Measurements from ENCODE around the gene PTPRG. TPM values are rescaled to one million over a fixed set of nuclear protein-coding genes. Genes with fewer than 3 reads are reported as not detected.
A peak's percentile ranks its signal among the peaks of the same experiment; 100 is the strongest.

The PTPRG gene
- total RNA-seq, 1 donor from 2014 or later: 80.7 TPM

GRCh38 chr3:61975936-61976335 lies 414.6 kb downstream of the PTPRG start:
- Mint-ChIP-seq H3K9me3 (ENCODE audit: unreplicated experiment) (no peaks in the 10 kb centered on the region), H3K4me3 (ENCODE audit: unreplicated experiment) (no peak overlapping the region), H3K4me1 (ENCODE audit: unreplicated experiment) (peaks cover 25% of the 10 kb centered on the region), H3K27ac (ENCODE audit: unreplicated experiment) (no peak overlapping the region), H3K36me3 (ENCODE audit: low read depth, unreplicated experiment) (no peaks in the 10 kb centered on the region), H3K27me3 (ENCODE audit: unreplicated experiment) (peaks cover 3% of the 10 kb centered on the region)
- DNase-seq (ENCODE audit: low spot score): no peak
- no peak for TF ChIP-seq CTCF (IDR thresholded peaks at IDR 0.05; ENCODE audit: unreplicated experiment)

DNA sequence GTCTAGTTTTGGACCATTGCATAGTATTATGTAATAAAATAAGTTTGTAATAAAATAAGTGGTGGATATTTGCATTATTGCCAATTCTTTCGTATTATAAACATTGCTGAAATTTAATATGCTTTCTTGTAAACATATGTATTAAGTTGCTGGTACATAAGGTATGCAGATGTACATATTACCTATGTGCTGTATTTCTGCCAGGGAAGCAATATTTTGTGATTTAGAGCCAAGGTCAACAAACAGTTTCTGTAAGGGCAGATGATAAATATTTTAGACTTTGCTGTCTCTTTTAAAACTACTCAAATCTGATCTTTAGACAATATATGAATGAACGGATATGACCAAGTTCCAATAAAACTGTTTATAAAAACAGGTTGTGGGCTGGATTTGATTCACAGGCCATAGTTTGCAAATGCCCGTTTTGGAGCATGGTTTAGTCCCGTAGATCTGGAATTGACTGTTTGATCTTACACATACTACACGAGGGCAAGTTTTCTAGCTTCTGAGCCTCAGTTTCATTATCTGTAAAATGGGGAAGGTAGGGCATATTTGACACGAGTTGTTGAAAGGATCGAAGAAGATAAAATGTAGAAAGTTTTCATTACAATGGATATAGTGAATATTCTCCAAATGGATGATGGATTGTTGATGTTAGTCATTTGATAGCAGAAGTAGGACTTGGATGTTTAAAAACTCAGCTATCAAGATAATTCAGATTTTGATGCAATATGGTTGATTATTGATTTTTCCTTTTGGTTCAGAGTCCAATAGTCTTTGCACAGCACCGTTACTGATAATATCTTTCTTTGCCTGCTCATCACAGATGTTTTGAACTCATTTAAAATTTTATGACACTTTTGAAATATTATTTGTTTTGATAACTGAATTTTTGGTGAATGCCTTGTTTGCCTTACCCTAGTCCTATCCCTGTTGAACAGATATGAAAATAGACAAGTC lies 417.4 kb downstream of the PTPRG start:
- H3K36me3 Mint-ChIP-seq (ENCODE audit: low read depth, unreplicated experiment): no peaks in the 10 kb centered on the region
- H3K27me3 Mint-ChIP-seq (ENCODE audit: unreplicated experiment): peaks cover 3% of the 10 kb centered on the region
- no peak for TF ChIP-seq CTCF (IDR thresholded peaks at IDR 0.05; ENCODE audit: unreplicated experiment)
- peak overlapping the region; percentile 91 for H3K27ac Mint-ChIP-seq (ENCODE audit: unreplicated experiment)
- DNase-seq (ENCODE audit: low spot score): no peak
- H3K4me1 Mint-ChIP-seq (ENCODE audit: unreplicated experiment): peaks cover 37% of the 10 kb centered on the region
- H3K4me3 Mint-ChIP-seq (ENCODE audit: unreplicated experiment): no peak overlapping the region
- H3K9me3 Mint-ChIP-seq (ENCODE audit: unreplicated experiment): no peaks in the 10 kb centered on the region

GRCh38 chr3:61979638-61980037 lies 418.3 kb downstream of the PTPRG start:
- Mint-ChIP-seq H3K27ac (ENCODE audit: unreplicated experiment) (peak overlapping the region; percentile 91), H3K4me3 (ENCODE audit: unreplicated experiment) (no peak overlapping the region), H3K36me3 (ENCODE audit: low read depth, unreplicated experiment) (no peaks in the 10 kb centered on the region), H3K27me3 (ENCODE audit: unreplicated experiment) (peaks cover 3% of the 10 kb centered on the region), H3K9me3 (ENCODE audit: unreplicated experiment) (no peaks in the 10 kb centered on the region), H3K4me1 (ENCODE audit: unreplicated experiment) (peaks cover 37% of the 10 kb centered on the region)
- TF ChIP-seq CTCF (IDR thresholded peaks at IDR 0.05; ENCODE audit: unreplicated experiment): no peak
- no peak for DNase-seq (ENCODE audit: low spot score)

- no peak for DNase-seq (ENCODE audit: low spot score)
- H3K27me3 Mint-ChIP-seq (ENCODE audit: unreplicated experiment): peaks cover 3% of the 10 kb centered on the region
- peak overlapping the region; percentile 91 for H3K27ac Mint-ChIP-seq (ENCODE audit: unreplicated experiment)
- no peak for TF ChIP-seq CTCF (IDR thresholded peaks at IDR 0.05; ENCODE audit: unreplicated experiment)
- H3K4me3 Mint-ChIP-seq (ENCODE audit: unreplicated experiment): no peak overlapping the region
- no peaks in the 10 kb centered on the region for H3K9me3 Mint-ChIP-seq (ENCODE audit: unreplicated experiment)
- peaks cover 37% of the 10 kb centered on the region for H3K4me1 Mint-ChIP-seq (ENCODE audit: unreplicated experiment)
- H3K36me3 Mint-ChIP-seq (ENCODE audit: low read depth, unreplicated experiment): no peaks in the 10 kb centered on the region
Observed at GRCh38 chr3:61980041-61980440, 418.7 kb downstream of the PTPRG start.

- Mint-ChIP-seq H3K27me3 (ENCODE audit: unreplicated experiment) (peaks cover 3% of the 10 kb centered on the region), H3K27ac (ENCODE audit: unreplicated experiment) (peak overlapping the region; percentile 91), H3K36me3 (ENCODE audit: low read depth, unreplicated experiment) (no peaks in the 10 kb centered on the region), H3K9me3 (ENCODE audit: unreplicated experiment) (no peaks in the 10 kb centered on the region), H3K4me1 (ENCODE audit: unreplicated experiment) (peaks cover 39% of the 10 kb centered on the region), H3K4me3 (ENCODE audit: unreplicated experiment) (no peak overlapping the region)
- no peak for DNase-seq (ENCODE audit: low spot score)
- TF ChIP-seq CTCF (IDR thresholded peaks at IDR 0.05; ENCODE audit: unreplicated experiment): no peak
Observed at GRCh38 chr3:61981060-61981459, 419.7 kb downstream of the PTPRG start.

Measured in endothelial cell (in vitro differentiated cells).